Middle frontal gyrus (tissue), 1 donor: Measurements from ENCODE around the gene PUS3.

ENCODE experiments used
- DNase-seq: peaks from one replicate; pipeline ENCODE4 v3.0.0-alpha.2; 2015; ENCODE audit warnings: low spot score; ENCODE audit errors: extremely low spot score

The PUS3 gene, protein sequence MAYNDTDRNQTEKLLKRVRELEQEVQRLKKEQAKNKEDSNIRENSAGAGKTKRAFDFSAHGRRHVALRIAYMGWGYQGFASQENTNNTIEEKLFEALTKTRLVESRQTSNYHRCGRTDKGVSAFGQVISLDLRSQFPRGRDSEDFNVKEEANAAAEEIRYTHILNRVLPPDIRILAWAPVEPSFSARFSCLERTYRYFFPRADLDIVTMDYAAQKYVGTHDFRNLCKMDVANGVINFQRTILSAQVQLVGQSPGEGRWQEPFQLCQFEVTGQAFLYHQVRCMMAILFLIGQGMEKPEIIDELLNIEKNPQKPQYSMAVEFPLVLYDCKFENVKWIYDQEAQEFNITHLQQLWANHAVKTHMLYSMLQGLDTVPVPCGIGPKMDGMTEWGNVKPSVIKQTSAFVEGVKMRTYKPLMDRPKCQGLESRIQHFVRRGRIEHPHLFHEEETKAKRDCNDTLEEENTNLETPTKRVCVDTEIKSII

DNA sequence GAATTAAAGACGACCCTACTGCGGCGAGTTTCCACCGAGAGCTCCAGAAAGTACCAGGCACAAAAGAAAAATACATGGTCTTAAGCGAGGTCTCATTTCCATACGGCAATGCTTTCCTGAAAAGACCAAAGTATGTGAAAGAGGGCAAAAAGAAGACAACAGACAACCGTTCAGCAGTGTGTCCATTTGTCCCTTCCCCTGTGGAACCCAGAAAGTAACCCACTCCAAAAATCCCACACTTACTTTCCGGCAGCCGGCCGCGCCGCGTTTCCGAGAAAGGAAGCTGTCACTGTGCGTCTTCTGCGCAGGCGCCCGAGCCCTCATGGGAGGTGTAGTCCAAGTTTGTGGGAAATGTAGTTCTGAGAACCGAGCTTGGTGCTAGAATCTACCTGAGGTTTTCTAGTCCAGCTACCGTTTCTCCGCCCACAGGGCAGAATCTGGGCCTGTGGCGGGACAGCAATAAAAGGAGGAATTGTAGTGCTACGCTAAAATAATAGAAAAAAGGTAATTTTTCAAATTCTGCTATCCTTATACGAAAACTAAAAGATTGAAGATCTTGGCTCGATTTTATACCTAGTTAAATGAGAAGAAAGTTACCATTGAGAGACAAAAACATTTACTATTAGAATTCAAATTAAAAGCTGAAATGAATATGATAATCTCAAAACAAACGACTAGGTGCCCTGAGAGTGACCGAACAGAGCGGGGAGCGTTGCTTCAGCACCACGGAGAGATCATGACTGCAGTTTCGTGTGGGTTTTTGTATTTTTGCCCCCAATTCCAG is at the start of gene PUS3:
Gene PUS3 (minus strand): TSS at position 280 of the 784 bp plus-strand sequence. CDS start 6,922 bp downstream, outside the sequence.
- DNase-seq = peak; percentile 76

DNA sequence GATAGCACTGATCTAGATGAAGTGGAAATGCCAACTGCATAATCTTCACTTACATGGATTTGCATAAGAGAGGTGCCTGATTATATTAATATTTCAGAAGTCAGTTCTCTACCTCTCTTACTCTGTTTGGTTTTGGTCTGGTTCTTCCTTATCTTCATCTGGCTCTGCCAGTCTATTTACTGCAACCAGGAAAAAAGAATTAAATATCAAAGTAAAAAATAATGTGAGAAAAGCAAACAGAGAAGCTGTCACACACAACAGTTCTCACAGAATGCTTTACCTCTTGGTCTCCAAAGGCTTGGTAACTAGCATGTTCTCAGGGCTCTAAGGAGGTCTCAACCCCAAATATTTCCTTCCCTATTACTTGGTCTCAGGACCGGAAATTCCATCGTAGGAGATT is 49.6 kb upstream of the PUS3 start:
- DNase-seq = no peak

DNA sequence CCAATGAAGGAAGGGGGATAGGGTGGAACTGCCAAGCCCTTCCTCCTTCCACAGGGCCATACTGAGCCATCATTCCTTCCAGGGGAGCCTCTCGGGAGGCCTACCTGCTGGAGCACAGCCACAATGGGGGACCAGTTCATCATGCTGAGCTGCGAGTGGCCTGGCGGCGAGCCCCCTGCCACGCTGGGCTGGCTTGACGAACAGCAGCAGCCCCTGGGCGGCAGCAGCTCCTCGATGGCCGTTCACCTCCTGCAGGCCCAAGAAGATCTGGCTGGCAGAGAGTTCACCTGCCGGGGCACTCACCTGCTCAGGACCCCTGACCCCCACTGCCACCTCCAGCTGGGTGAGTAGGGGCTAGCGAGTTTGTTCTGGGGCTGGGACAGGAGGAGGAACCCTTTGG is 48.7 kb upstream of the PUS3 start:
- DNase-seq = no peak

DNA sequence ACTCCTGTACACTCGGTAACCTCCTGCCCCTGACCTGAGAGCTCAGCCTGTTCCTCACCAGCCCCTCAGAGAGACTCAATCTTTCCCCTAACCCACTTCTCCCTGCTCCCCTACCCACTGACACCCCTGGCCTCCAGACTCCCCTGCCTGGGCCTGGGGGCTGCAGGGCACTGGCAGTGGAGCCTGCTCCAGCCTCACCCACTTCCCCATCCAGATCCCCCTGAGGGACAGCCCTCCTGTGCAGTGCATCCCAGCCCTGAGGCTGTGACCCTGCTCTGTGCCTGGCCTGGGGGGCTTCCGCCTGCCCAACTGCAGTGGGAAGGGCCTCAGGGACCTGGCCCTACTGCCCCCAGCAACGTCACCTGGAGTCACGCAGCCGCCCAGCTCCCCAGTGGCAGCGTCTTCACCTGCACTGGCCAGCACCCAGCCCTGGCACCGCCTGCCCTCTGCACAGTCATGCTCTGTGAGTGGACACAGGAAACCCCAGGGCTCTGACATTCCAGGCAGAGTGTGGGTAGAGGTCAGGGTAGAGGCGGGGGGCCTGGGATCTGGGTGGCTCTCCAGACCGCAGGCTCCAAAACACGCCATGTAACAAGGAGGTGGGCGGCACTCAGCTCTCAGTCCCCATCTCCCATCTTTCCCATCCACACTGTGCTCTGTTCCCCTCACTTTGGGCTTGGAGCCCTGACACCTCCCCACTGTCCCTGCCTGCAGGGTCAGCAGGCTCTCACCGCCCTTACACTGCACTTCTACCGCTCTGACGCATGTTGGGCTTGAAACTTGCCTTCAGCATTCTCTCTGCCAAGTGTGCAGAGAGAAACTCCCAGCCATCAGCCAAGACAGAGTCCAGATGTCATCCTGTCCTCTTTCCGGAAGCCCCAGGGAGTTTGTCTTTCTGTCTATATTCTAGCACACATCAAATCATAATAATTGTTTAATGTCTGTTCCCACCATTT is 48.0 kb upstream of the PUS3 start:
- DNase-seq = no peak

DNA sequence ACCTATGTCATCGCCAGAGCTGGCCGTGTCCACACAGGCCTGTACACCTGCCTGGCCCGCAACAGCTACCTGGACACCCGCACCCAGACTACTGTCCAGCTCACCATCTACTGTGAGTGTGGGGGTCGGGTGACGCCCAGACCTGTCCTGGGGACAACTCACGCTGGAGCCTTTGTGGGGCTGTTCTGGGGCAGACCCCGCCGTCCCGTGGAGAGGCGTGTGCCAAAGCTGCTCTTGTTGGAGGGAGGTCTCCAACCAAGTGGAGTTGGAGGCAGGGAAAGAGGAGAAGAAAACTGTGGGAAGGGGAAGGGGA is 47.1 kb upstream of the PUS3 start:
- no peak for DNase-seq

DNA sequence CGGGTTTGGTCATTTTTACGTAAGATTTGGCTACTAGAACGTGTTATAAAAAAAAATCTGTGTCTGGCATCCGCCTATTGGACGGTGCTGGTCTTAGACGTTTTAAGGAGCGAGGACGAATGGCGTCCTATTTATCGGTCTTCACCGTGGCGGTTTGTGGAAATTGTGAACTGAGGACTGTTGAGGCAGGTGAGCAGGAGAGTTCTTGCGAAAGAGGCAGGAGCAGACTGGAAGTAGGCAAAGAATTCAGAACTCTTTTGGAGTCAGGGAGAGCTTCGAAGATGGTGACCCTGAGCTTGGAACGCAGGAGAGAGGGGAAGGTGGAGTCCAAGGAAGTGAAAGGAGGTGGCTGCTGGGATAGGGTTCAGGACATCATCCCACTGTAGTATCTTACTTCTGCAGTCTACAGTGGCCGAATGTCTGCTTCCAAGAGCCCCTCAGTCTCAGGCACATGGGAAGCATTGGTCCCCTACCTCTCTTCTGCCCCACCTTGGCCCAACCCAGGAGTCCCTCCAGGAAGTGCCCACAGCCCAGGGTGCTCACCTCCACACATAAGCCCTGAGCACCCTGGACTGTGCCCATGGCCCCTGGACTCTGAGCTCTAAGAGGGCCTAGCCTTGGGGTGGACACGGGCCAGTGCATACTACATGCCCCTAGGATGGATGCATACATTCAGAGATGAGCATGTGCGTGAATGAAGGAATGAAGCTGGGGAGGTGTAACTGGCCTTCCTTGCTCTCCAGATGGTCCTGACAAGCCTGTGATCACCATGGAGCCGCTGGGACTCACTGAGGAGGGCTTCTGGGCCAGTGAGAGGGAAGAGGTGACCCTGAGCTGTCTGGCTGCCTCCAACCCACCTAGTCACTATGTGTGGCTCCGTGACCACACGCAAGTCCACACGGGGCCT is 46.5 kb upstream of the PUS3 start:
- DNase-seq = no peak

DNA sequence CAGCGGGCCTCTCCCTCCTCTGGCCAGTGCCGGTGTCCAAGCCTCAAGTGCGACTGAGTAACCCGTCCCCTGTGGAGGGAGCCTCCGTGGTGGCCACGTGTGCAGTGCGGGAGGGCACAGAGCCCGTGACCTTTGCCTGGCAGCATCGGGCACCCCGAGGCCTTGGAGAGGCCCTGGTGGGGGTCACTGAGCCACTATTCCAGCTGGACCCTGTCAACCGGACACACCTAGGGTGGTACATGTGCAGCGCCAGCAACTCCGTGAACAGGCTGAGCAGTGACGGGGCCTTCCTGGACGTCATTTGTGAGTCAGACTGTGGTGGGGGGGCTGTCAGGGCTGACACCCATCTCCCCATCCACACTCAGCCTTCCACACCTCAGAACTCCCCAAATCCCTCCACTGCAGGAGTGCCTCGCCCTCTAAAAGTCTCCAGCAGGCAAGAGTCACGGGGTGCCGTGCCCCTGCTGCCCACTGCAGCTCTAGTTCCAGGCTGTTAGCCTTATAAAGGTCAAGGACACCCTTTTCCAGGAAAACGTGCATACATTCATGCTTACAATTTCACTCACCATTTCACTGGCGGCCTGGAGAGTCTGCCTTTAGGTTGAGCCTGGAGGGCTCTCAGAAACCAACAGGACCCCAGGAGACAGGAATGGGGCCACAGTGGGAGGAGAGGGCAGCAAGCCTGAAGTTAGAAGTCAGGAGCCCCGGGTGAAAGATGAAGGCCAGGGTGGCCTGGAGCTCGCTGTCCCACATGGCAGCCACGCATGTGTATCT is 45.5 kb upstream of the PUS3 start:
- DNase-seq = no peak

DNA sequence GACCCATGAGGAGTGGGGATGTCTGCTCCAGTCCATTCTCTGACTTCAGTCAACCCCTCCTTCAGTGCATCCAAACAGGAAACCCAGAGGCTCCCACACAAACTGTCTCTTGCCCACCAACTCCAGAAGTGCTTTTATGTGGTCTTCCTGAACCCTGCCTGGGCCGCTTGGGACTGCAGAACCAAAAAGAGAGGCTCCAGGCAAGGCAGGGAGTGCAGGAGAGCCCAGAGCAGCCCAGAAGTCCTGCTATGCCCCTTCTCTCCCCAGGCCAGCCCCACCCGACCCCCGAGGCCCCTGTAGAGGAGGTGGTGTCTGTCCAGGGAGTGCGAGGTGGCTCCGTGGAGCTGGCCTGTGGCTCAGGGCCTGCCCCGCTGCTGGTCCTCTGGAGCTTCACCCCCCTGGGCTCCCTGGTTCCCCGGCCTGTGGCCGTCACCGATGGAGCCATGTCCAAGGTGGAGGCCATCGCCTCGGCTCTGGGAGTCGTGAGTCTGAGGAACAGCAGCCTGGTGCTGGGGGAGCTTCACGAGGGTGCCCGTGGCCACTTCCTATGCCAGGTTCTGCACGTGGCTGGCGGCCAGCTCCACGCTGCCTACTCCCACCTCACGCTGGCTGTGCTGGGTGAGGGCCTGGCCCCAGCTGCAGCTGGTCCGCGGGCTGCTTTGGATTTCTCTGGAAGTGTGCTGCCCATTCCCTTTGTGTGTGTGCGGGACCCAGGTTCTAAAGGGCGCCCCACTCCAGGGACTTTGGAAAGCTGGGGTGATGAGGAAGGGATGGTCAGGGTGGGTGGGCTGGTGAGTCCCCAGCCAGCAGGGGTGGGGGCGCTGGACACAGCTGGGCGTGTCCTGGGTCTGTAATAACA is 44.6 kb upstream of the PUS3 start:
- no peak for DNase-seq

DNA sequence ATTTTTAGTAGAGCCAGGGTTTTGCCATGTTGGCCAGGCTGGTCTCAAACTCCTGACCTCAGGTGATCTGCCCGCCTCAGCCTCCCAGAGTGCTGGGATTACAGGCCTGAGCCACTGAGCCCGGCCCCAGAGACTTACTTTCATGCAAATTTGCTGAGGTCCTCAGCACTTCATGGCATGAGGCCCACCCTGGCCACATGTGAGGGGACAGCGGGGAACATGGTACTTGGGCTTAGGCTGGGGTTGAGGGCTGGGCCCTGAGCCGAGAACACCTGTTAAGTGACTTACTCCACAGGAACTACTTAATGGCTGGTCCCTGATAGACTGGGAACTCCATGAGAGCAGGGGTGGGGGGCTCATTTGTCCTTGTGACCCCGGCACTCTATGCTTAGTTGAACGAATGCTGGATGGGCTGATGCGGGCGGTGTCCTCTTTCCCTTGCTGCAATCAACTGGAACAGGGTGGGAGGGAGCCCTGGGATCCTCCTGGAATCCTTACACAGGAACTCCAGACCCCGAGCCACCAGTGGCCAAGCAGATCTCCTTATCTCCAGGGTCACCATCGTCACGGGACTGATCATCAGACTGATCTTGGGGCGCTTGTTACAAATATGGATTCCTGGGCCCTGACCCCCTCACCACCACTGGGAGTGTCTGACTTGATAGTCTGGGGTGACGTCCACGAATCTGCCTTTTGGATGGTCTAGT is 43.9 kb upstream of the PUS3 start:
- DNase-seq = no peak

DNA sequence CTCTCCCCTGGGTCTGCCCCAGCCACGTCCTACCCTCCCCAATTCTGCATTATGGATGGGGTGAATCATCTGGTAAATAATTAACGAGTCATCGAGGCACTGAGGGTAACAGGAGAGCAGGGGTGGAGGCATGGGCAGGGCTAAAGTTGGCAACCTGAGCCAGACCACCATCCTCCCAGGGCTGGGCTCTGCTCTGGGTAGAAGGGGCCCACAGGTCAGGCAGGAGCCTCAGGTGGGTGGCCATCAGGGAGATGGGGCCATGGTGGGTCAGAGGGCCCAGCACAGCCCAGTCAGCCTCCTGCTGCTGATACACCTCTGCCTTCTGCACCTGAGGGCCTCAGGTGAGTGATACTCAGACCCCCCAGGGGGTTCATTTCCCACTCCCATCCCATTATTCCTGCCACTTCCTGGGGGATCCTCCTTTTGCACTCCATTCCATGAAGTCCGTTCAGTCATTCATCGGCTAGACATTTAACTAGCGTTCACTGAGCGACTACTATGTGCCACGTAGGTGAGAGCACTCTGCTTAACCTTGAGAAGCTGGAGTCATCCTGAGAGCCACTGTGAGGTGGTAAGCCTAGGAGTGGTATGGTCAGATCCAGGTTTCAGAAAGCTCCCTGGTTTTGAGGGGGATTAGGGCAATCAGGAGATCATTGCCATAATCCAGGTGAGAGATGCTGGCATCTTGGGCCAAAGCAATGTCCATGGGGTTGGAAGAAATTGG is 43.0 kb upstream of the PUS3 start, which contains the start of gene VSIG10L2:
Gene VSIG10L2 (plus strand): TSS at position 248 of the 724 bp plus-strand sequence. CDS start 12 bp downstream, at position 260.
- no peak for DNase-seq

DNA sequence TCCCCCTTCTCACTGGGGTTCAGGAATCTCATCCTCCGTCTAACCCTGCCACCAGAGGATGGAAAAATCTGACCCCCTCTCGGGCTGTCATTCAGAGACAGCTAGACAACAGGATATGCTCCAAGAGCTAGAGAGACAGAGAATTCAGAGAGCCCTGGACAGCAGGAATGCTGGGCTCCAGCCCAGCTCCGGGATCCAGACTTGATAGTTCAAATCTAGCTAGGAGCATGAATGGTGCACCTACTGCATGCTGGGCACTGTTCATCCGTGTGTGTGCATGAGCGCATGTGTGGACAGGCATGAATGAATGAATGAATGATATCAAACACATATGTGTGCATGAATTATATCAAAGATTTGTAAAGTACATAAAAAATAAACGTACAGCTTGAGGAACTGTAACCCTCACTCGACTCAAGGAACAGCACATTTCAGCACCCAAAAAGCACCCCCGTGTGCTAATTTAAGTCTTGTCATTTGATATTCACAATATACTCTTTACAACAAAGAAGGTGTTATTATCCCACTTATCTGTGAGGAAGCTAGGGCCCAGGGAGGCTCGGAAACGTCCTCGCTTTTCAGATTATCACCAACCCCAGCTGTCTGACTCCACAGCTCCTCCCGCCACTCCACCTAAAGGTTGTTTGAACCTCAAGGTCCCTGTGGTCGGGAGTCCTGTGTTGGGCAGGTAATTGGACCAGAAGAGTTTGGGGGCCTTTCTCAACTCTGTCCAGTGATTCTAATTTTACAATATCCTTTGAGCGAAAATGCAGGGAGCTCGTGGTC is 42.2 kb upstream of the PUS3 start:
- no peak for DNase-seq

DNA sequence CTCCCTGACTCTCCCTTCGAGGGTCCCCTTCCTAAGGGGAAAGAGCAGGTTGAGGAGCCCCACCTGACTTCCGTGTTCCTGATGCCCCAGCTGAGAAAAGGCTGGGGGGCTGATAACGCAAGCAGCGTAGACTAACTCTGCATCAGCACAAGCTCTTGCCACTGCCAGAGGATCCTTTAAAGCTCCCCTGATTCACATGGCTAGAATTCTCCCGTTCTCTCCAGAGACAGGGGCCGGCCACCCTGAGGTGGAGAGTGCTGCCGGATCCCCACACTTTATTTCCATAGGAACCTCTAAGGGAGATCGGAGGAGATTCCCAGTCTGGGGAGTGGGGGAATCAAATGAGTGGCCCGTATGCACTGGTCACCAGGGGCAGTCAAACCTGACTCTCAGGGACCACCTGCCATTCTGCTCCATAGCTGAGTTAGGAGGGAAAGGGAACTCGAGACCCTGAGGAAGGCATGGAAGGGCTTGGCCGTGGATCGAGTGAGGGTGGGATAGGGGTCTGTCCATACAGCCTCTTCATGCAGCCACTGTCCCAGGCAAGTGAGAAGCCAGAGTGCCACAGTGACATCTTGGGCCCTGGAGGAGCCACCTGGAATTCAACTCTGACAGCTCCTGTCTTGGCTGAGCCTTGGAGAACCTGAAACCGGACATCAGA is 41.5 kb upstream of the PUS3 start:
- DNase-seq = no peak

DNA sequence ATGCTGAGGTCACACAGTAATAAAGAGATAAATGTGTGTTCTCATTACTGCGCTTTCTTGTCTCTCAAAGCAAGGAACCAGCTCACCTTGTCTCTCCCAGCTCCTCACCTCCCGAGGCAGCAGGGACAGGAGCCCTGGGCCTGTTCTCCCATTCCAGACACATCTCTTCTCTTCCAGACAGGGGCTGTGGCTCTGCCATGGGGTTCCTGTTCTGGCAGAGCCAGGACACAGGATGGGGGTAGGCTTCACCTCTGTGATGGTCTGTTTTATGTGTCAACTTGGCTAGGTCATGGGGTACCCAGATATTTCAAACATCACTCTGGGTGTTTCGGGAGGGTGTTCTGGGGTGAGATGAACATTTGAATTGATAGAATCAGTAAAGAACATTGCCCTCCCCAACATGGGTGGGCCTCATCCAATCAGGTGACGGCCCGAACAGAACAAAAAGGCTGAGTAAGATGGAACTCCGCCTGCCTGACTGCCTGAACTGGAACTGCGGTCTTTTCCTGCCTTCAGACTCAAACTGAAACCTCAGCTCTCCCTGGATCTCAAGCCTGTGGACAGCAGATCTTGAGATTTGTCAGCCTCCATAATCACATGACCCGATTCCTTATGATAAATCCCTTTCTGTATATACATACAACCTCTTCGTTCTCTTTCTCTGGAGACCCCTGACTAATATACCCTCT is 40.8 kb upstream of the PUS3 start:
- DNase-seq = no peak

DNA sequence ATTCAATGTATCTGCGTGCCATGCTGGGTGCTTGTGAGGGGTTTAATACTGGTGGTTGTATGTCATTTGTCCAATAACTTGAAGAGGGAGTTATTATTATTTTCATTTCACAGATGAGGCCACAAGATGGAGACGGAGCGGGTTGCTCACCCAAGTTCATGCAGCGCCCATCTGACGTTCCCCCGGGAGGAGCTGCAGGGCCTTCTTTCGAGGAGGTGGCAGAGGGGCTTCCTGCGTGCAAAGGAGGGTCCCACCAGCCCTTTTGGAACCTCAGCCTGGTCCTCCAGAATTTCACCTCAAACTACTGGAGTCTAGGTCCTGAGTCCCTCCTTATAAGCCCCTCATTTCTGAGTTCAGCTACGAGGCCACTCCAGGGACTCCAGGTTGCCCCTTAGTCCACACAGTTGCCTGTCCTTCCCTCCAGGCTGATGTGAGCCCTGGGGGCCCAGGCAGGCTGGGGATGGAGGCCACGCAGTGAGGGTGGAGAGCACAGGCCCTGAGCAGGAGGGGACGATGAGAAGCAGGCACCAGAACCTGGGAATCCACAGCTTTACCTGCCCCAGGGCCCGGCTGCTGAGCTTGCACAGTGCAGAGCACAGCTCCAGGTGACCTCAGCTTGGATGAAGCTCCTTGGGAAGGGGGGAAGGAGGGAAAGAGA is 39.9 kb upstream of the PUS3 start:
- no peak for DNase-seq
